Neural progenitor cell (in vitro differentiated cells): ENCODE results near the gene CSRNP2. TPM values are rescaled to one million over a fixed set of nuclear protein-coding genes. Genes with fewer than 3 reads are reported as not detected.
A peak's percentile ranks its signal among the peaks of the same experiment; 100 is the strongest.

Experiments
- DNase-seq: peaks from one replicate; pipeline ENCODE4 v3.0.0-alpha.2; 2016; ENCODE audit warnings: low spot score
- H2AFZ ChIP-seq: fragments of 200-600 bp; sonication (generic); replicated peaks from 2 replicates; pipeline ENCODE4 v1.6.1; 2016; ENCODE audit warnings: antibody characterized with exemption
- H3F3A ChIP-seq: fragments of 200-600 bp; sonication (generic); 2 replicates; pipeline ENCODE4 v1.6.1; 2016; ENCODE audit warnings: antibody characterized with exemption, low read depth
- H3K27ac ChIP-seq: fragments of 200-600 bp; sonication (generic); 2 replicates; pipeline ENCODE4 v1.5.1; 2016; ENCODE audit warnings: mild to moderate bottlenecking
- H3K27me3 ChIP-seq: fragments of 200-600 bp; sonication (generic); 2 replicates; pipeline ENCODE4 v1.6.1; 2016; ENCODE audit warnings: mild to moderate bottlenecking, moderate library complexity
- H3K36me3 ChIP-seq: fragments of 200-600 bp; sonication (generic); 2 replicates; pipeline ENCODE4 v1.5.1; 2016
- H3K4me1 ChIP-seq: fragments of 200-600 bp; sonication (generic); 2 replicates; pipeline ENCODE4 v1.6.1; 2016; ENCODE audit warnings: mixed run types
- H3K4me2 ChIP-seq: fragments of 200-600 bp; sonication (generic); 2 replicates; pipeline ENCODE4 v1.6.1; 2016
- H3K4me3 ChIP-seq: fragments of 200-600 bp; sonication (generic); 2 replicates; pipeline ENCODE4 v1.5.1; 2016
- H3K79me2 ChIP-seq: fragments of 200-600 bp; sonication (generic); 2 replicates; pipeline ENCODE4 v1.6.1; 2016; ENCODE audit warnings: low read depth
- H3K9ac ChIP-seq: fragments of 200-600 bp; sonication (generic); 2 replicates; pipeline ENCODE4 v1.6.1; 2016
- H3K9me3 ChIP-seq: fragments of 200-600 bp; sonication (generic); 2 replicates; pipeline ENCODE4 v1.5.1; 2016; ENCODE audit warnings: low read depth
- H4K20me1 ChIP-seq: fragments of 200-600 bp; sonication (generic); 2 replicates; pipeline ENCODE4 v1.6.1; 2016; ENCODE audit warnings: low read depth
- H3K27ac Mint-ChIP-seq: 3 replicates; pipeline ENCODE4 v1.8.0; 2021; ENCODE audit warnings: mixed read lengths
- H3K27me3 Mint-ChIP-seq: 2 replicates; pipeline ENCODE4 v1.8.0; 2022; ENCODE audit warnings: low read depth, mild to moderate bottlenecking, inconsistent platforms, moderate library complexity, mixed read lengths; ENCODE audit not compliant: insufficient read depth
- H3K36me3 Mint-ChIP-seq: 3 replicates; pipeline ENCODE4 v1.8.0; 2021; ENCODE audit warnings: mixed read lengths
- H3K4me1 Mint-ChIP-seq: 3 replicates; pipeline ENCODE4 v1.8.0; 2021; ENCODE audit warnings: mixed read lengths
- H3K4me3 Mint-ChIP-seq: 3 replicates; pipeline ENCODE4 v1.8.0; 2021; ENCODE audit warnings: mild to moderate bottlenecking, moderate library complexity, mixed read lengths
- H3K9me3 Mint-ChIP-seq: 3 replicates; pipeline ENCODE4 v1.8.0; 2020; ENCODE audit warnings: mixed read lengths
- CTCF ChIP-seq: fragments of 200-600 bp; sonication (generic); IDR thresholded peaks from 2 replicates; pipeline ENCODE4 v1.5.1; 2017; ENCODE audit warnings: antibody characterized with exemption, mild to moderate bottlenecking
- EZH2 ChIP-seq: fragments of 200-600 bp; sonication (generic); IDR thresholded peaks from 2 replicates; pipeline ENCODE4 v1.6.1; 2017; ENCODE audit warnings: antibody characterized with exemption, mild to moderate bottlenecking, moderate library complexity
- EZH2phosphoT487 ChIP-seq: fragments of 200-600 bp; sonication (generic); IDR thresholded peaks from 2 replicates; pipeline ENCODE4 v1.6.1; 2017; ENCODE audit warnings: antibody characterized with exemption
- total RNA-seq: library from RNA; depleted of rRNA; stranded (reverse); fragments of >200 nt; gene quantifications from 2 replicates; pipeline ENCODE4 v1.2.3, GENCODE V29; 2015; ENCODE audit warnings: low replicate concordance

Gene CSRNP2
- total RNA-seq, 1 donor from 2014 or later = 28.6 TPM

GRCh38 chr12:51047655-51048540 lies 35.5 kb downstream of the CSRNP2 start, which contains the start of gene LETMD1:
LETMD1 (plus strand) TSS chr12:51048327; CDS start chr12:51048357, 30 bp downstream.
- Histone ChIP-seq H4K20me1 (no peaks in the 10 kb centered on the region), H3K27me3 (no peaks in the 10 kb centered on the region), H3K4me2 (peak within 1 kb of the TSS; percentile 94), H2AFZ (peak within 1 kb of the TSS; percentile 93), H3K79me2 (peaks cover 21% of the 10 kb centered on the region), H3K4me3 (peak within 1 kb of the TSS; percentile 72), H3F3A (peaks cover 6% of the 10 kb centered on the region), H3K9me3 (no peaks in the 10 kb centered on the region), H3K27ac (no peak within 1 kb of the TSS), H3K36me3 (no peaks in the 10 kb centered on the region), H3K4me1 (peaks cover 12% of the 10 kb centered on the region), H3K9ac (peak within 1 kb of the TSS; percentile 34)
- Mint-ChIP-seq H3K27ac (peak within 1 kb of the TSS; percentile 96), H3K4me1 (peaks cover 19% of the 10 kb centered on the region), H3K27me3 (no peaks in the 10 kb centered on the region), H3K4me3 (peak within 1 kb of the TSS; percentile 91), H3K36me3 (peaks cover 4% of the 10 kb centered on the region), H3K9me3 (no peaks in the 10 kb centered on the region)
- DNase-seq = peak; percentile 96
- TF ChIP-seq EZH2phosphoT487 (no peak), EZH2 (no peak), CTCF (peak; percentile 90)

GRCh38 chr12:51036279-51036678 lies 47.1 kb downstream of the CSRNP2 start:
- H3K4me3 ChIP-seq = no peak overlapping the region
- Mint-ChIP-seq H3K27me3 (peaks cover 2% of the 10 kb centered on the region), H3K36me3 (no peaks in the 10 kb centered on the region), H3K4me1 (peaks cover 6% of the 10 kb centered on the region), H3K27ac (peak overlapping the region; percentile 37), H3K4me3 (no peak overlapping the region), H3K9me3 (no peaks in the 10 kb centered on the region)
- H3F3A ChIP-seq = peaks cover 3% of the 10 kb centered on the region
- H3K4me1 ChIP-seq = no peaks in the 10 kb centered on the region
- H3K4me2 ChIP-seq = no peak overlapping the region
- DNase-seq = no peak
- no peaks in the 10 kb centered on the region for H3K36me3 ChIP-seq
- H3K9me3 ChIP-seq = no peaks in the 10 kb centered on the region
- no peaks in the 10 kb centered on the region for H4K20me1 ChIP-seq
- H3K27me3 ChIP-seq = no peaks in the 10 kb centered on the region
- H3K9ac ChIP-seq = no peak overlapping the region
- no peak overlapping the region for H3K27ac ChIP-seq
- TF ChIP-seq EZH2 = no peak
- TF ChIP-seq CTCF = no peak
- no peak overlapping the region for H2AFZ ChIP-seq
- no peaks in the 10 kb centered on the region for H3K79me2 ChIP-seq

GRCh38 chr12:51033457-51034089 lies 49.8 kb downstream of the CSRNP2 start:
- Histone ChIP-seq H3K27ac (no peak overlapping the region), H3K4me1 (no peaks in the 10 kb centered on the region), H4K20me1 (no peaks in the 10 kb centered on the region), H3K9ac (no peak overlapping the region), H3K79me2 (no peaks in the 10 kb centered on the region), H3K27me3 (no peaks in the 10 kb centered on the region), H2AFZ (peak overlapping the region; percentile 20), H3K9me3 (no peaks in the 10 kb centered on the region), H3F3A (peaks cover 3% of the 10 kb centered on the region), H3K4me3 (no peak overlapping the region), H3K4me2 (no peak overlapping the region), H3K36me3 (no peaks in the 10 kb centered on the region)
- Mint-ChIP-seq H3K4me3 (no peak overlapping the region), H3K36me3 (no peaks in the 10 kb centered on the region), H3K27ac (peak overlapping the region; percentile 18), H3K9me3 (no peaks in the 10 kb centered on the region), H3K4me1 (peaks cover 17% of the 10 kb centered on the region), H3K27me3 (peaks cover 4% of the 10 kb centered on the region)
- no peak for DNase-seq
- TF ChIP-seq EZH2phosphoT487 = no peak
- TF ChIP-seq EZH2 = no peak
- TF ChIP-seq CTCF = no peak
